GM21423 (cell line): ENCODE results near the gene SLCO4A1.
A peak's percentile ranks its signal among the peaks of the same experiment; 100 is the strongest.

Source experiments
- ATAC-seq: cut with Tn5 transposase; IDR thresholded peaks from one replicate; pipeline ENCODE4 v1.9.1; 2021; ENCODE audit warnings: mild to moderate bottlenecking, moderate library complexity; ENCODE audit not compliant: unreplicated experiment

SLCO4A1 gene

DNA sequence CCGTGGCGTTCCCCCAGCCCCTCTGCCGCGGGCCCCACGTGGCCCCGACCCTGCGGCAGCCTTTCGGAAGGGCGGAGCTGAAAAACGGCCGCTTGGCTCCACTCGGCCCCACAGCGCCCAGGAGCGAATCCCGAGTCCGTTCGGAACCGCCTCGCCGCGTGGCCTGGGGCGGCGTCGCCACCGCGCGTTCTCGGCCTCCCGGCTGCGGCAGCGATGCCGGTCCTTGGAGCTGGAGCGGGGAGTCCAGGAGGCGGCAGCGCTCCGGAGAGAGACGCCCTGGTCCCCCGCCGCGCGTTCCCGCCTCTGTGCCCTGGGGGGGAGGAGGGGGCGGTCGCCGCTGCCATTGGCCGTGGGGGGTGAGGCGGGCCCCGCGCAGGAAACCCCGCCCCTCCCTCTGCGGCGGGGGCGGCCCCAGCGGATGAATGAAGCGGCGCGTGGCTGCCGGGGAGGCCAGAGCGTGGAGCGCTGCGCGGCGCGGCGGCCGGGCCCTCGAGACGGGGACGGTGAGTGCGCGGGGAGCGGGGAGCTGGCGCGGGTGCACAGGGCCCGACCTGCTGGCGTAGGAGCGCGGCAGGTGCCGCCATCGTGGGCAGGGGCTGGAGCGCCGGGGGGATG lies at the start of gene SLCO4A1:
SLCO4A1 (plus strand) TSS at position 453 of the 615 bp plus-strand sequence. CDS start 13,952 bp downstream, outside the sequence.
- ATAC-seq, result peak; percentile 51

DNA sequence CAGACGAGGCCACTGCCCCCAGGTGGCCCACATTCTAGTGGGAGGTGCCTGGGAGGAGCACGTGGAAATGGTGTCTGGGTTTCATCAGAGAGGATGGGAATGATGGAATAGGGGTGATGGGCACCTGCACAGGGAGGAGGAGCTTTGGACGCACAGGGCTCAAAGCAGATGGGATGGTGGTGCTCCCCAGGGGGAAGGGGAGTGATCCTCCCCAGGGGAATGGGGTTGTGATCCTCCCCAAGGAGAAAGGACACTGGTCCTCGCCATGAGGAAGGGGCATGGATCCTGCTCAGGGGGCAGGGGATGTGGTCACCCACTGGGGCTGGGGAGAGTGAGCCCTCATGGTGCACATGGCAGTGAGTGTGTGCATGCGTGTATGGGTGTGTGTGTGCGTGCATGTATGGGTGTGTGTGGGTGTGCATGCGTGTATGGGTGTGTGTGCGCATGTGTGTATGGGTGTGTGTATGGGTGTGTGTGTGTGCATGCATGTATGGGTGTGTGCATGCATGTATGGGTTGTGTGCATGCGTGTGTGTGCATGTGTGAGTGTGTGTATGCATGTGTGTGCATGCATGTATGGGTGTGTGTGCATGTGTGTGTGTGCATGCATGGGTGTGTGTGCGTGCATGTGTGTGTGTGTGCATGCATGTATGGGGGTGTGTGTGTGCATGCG lies 49.7 kb upstream of the SLCO4A1 start:
- no peak for ATAC-seq

- no peak for ATAC-seq
Measured at GRCh38 chr20:62593616-62594015, 48.7 kb upstream of the SLCO4A1 start.

DNA sequence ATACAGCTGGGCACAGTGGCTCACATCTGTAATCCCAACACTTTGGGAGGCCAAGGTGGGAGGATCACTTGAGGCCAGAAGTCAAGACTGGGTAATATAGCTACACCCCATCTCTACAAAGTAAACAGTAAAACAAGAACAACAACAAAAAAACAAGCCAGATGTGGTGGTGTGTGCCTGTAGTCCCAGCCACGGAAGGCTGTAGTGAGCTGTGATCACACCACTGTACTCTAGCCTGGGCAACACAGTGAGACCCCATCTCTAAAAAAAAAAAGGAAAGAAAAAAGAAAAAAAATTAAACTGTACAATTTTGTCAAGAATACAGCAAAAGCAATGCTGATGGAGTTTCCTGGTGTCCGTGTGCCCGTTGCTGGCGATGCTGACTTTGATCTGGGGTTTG lies 47.2 kb upstream of the SLCO4A1 start:
- no peak for ATAC-seq

GRCh38 chr20:62595491-62595890 lies 46.8 kb upstream of the SLCO4A1 start:
- ATAC-seq, result no peak

DNA sequence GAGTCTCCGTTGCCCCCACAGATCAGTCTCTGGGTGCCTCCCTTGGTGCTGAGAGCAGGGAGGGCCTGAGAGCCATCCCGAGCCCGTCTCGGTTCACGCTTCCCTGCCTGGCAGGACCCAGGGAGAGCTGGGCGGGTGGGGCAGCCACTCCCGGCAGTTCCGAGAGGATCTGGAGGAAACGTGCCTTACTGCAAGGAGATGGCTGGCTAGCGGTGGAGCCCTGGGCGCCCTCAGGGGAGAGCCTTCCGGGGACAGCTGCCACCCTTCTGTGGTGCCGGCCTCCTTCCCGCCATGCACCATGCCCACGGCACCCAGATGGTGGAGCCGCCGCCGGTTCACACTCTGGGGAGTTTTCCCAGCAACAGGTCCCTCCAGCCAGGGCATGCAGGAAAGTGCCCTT lies 45.8 kb upstream of the SLCO4A1 start:
- ATAC-seq, result no peak

GRCh38 chr20:62596921-62597320 lies 45.4 kb upstream of the SLCO4A1 start:
- no peak for ATAC-seq

- no peak for ATAC-seq
Measured at GRCh38 chr20:62597416-62598115, 44.7 kb upstream of the SLCO4A1 start.

DNA sequence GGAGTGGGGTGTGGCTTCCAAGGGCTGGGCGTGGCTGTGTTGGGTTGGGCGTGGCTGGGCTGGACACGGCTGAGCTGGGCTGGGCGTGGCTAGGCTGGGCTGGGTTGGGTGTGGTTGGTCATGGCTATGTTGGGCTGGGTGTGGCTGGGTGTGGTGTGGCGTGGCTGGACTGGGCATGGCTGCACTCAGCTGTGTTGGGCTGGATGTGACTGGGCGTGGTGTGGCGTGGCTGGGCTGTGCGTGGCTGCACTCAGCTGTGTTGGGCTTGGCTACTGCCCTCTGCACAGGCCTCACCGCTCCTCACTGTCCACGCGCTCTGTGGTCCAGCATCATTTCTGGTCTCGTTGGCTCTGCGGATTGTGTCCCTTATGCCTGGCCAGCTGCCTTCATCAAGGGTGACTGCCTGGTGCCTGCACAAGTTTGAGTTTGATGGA lies 43.5 kb upstream of the SLCO4A1 start:
- no peak for ATAC-seq

- no peak for ATAC-seq
Measured at GRCh38 chr20:62599216-62600110, 42.8 kb upstream of the SLCO4A1 start.

DNA sequence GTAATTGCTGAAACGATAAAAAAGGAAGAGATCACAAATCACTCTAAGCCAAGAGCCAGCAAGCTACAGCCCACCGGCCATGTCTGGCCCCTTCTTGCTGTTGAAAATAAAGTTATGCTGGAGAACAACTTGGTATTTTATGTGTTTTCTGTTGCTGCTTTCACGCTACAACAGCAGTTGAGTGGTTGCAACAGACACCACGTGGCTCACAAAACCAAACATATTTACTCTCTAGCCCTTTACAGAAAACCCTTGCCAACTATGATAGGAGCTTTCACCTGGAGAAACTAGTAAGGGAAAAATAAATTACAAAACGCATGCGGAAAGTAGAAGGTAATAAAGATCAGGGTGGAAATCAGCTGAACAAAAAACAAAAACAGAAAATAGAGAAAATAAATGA lies 41.1 kb upstream of the SLCO4A1 start:
- no peak for ATAC-seq

- no peak for ATAC-seq
Measured at GRCh38 chr20:62601714-62602113, 40.6 kb upstream of the SLCO4A1 start.

GRCh38 chr20:62602550-62602949 lies 39.8 kb upstream of the SLCO4A1 start:
- ATAC-seq, result no peak

GRCh38 chr20:62603021-62603906 lies 39.0 kb upstream of the SLCO4A1 start:
- no peak for ATAC-seq

- ATAC-seq, result no peak
Measured at GRCh38 chr20:62603907-62604785, 38.2 kb upstream of the SLCO4A1 start.

DNA sequence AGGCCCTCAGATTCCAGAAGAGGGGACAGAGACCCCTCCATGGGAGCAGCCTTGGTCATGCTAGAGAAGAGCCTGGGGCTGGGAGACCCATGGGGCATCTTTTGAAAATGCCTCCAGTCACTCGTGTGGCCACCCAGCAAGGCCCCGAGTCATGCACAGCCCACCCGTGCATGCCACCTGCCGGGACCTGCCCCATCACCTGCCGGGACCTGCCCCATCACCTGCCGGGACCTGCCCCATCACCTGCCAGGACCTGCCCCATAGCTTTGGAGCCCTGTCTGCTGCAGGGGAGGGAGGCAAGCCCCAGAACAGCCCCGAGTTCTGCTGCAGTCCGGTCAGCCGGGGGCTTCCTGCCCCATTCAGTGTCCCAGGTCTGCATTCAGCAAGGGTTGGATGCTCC lies 37.5 kb upstream of the SLCO4A1 start:
- no peak for ATAC-seq

DNA sequence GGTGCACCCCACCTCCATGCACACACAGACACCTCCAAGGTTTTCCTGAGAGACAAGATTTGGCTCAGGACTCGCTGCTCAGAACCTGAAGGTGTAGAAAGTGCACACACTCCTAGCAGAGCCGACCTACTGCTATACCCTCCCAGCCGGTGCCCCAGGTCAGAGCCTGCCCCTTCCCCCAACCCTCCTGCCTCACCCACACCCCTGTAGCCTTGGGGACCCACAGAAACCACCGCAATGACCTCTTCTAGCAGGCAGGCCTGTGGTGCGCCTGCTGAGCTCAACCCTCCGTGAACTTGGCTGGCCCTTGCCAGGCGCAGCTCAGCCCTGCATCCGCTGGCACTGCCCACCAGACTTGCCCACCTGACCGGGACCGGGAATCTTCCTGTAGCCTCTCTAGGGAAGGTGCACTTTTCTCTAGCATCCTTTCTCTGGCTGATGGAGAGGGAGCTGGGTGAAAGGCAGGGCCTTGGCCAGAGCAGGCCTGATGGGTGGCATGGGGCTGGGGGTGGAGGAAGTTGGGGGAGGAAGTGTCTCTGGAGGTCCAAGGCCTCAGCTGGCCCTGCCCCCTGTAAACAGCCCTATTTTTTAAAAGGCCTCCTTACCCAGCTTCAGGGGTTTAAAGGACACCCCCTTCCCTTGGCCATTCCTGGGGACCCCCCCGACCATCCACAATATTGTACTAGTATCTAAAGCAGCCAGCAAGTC lies 36.9 kb upstream of the SLCO4A1 start:
- no peak for ATAC-seq

DNA sequence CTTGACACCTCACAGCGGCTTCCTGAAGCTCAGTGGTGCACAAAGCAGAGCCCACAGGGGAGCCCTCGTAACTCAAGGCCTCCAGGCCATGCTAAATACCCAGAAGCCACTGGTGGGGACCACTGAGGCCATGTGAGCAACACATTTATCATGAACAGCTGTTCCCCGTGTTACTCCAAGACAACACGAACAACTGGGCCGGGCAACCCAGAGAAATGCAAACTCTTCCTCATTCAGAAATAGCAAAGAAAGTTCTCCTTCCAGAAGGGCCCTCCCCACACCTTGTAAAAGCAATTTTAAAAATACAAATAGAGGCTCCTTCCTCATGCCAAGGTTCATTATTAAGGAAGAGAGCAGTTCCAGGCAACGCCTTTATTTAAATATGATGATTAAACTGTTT lies 36.3 kb upstream of the SLCO4A1 start:
- ATAC-seq, result no peak
